H1 (cell line): ENCODE measurements around the gene NUDT19. TPM values are rescaled to one million over a fixed set of nuclear protein-coding genes. Genes with fewer than 3 reads are reported as not detected.

Experiments
- CTCF ChIA-PET: fragments of 300-600 bp; sonication (Branson Sonifier 250); formaldehyde crosslinking; loops from one replicate; lab custom pipeline; 2021; ENCODE audit not compliant: partially characterized antibody; lab: Charles Lee
- POLR2A ChIA-PET: fragments of 300-600 bp; sonication (Branson Sonifier 250); formaldehyde crosslinking; loops from one replicate; lab custom pipeline; 2021; ENCODE audit warnings: inconsistent platforms; ENCODE audit not compliant: partially characterized antibody; lab: Charles Lee
- DNase-seq, 2 experiments: peaks; one replicate each; pipeline versions ENCODE4 v3.0.0 to v3.0.0-alpha.2; 2010 to 2022; ENCODE audit warnings: low spot score in 2 of 2, low read depth in 1 of 2, mixed read lengths in 1 of 2
- FAIRE-seq: peaks from 2 replicates; lab custom pipeline; 2011; peaks lifted over from hg19 to GRCh38; lab: Jason Lieb, UNC
- H2AFZ ChIP-seq: 2 replicates; pipeline ENCODE4 v1.8.1; 2012; ENCODE audit warnings: low read length, inconsistent platforms
- H2AK5ac ChIP-seq: 2 replicates; pipeline ENCODE4 v1.6.1; 2013; ENCODE audit warnings: low read depth, low read length
- H2BK120ac ChIP-seq: replicated peaks from 2 replicates; pipeline ENCODE3; 2013; ENCODE audit warnings: low read depth, low read length, inconsistent platforms
- H2BK12ac ChIP-seq: 2 replicates; pipeline ENCODE4 v1.6.1; 2013; ENCODE audit warnings: low read depth, low read length
- H2BK15ac ChIP-seq: 2 replicates; pipeline ENCODE4 v1.6.1; 2013; ENCODE audit warnings: low read length
- H2BK20ac ChIP-seq: 2 replicates; pipeline ENCODE4 v1.6.1; 2013; ENCODE audit warnings: low read length
- H2BK5ac ChIP-seq: 2 replicates; pipeline ENCODE4 v1.6.1; 2013; ENCODE audit warnings: low read depth, low read length
- H3K14ac ChIP-seq: 2 replicates; pipeline ENCODE4 v1.6.1; 2013; ENCODE audit warnings: inconsistent platforms; ENCODE audit not compliant: insufficient read length
- H3K18ac ChIP-seq: 2 replicates; pipeline ENCODE4 v1.6.1; 2013; ENCODE audit warnings: low read length; ENCODE audit errors: extremely low read depth
- H3K23ac ChIP-seq: 2 replicates; pipeline ENCODE4 v1.6.1; 2013; ENCODE audit warnings: inconsistent platforms; ENCODE audit not compliant: insufficient read length
- H3K23me2 ChIP-seq: 2 replicates; pipeline ENCODE4 v1.6.1; 2013; ENCODE audit warnings: low read depth, low read length
- H3K27ac ChIP-seq: 2 replicates; pipeline ENCODE4 v1.6.1; 2011; ENCODE audit warnings: low read depth, low read length, inconsistent platforms
- H3K27me3 ChIP-seq, 4 experiments: replicated peaks in 1 of 4; 1 replicate in 1 of 4; 2 replicates in 3 of 4; pipeline versions ENCODE4 v1.6.1 to v1.8.1; 2011 to 2013; ENCODE audit warnings: low read length in 3 of 4, mild to moderate bottlenecking in 3 of 4, inconsistent platforms in 2 of 4, mixed read lengths in 2 of 4, moderate library complexity in 1 of 4; ENCODE audit not compliant: control insufficient read depth in 3 of 4, insufficient read depth in 3 of 4; ENCODE audit errors: extremely low read depth in 1 of 4
- H3K36me3 ChIP-seq, 4 experiments: 2 replicates each; pipeline versions ENCODE4 v1.6.1 to v1.8.1; 2011 to 2013; ENCODE audit warnings: mild to moderate bottlenecking in 4 of 4, low read length in 3 of 4, moderate library complexity in 2 of 4, control low read depth in 1 of 4, inconsistent platforms in 1 of 4; ENCODE audit not compliant: insufficient read depth in 4 of 4, control insufficient read depth in 2 of 4
- H3K4ac ChIP-seq: replicated peaks from 2 replicates; pipeline ENCODE3; 2013; ENCODE audit warnings: low read length, low read depth, mixed read lengths, inconsistent platforms; ENCODE audit not compliant: insufficient read length
- H3K4me1 ChIP-seq, 4 experiments: replicated peaks in 1 of 4; 1 replicate in 1 of 4; 2 replicates in 3 of 4; pipeline versions ENCODE4 v1.6.1 to v1.8.1; 2011 to 2013; ENCODE audit warnings: low read length in 3 of 4, inconsistent platforms in 2 of 4, mixed read lengths in 1 of 4; ENCODE audit not compliant: insufficient read depth in 4 of 4, control insufficient read depth in 3 of 4
- H3K4me2 ChIP-seq, 2 experiments: 2 replicates each; pipeline versions ENCODE4 v1.6.1 to v1.8.1; 2011 to 2013; ENCODE audit warnings: low read depth in 2 of 2, low read length in 2 of 2, control low read depth in 1 of 2, inconsistent platforms in 1 of 2, mild to moderate bottlenecking in 1 of 2; ENCODE audit not compliant: insufficient read depth in 1 of 2
- H3K4me3 ChIP-seq, 4 experiments: fragments of 200-600, 300-600 bp in 1 of 4; sonication (generic), shearing (Covaris generic), sonication (Bioruptor Twin) in 1 of 4; 2 replicates each; pipeline versions ENCODE4 v1.5.1 to v1.8.1; 2011 to 2016; ENCODE audit warnings: low read length in 4 of 4, low read depth in 3 of 4, control low read depth in 2 of 4, inconsistent platforms in 2 of 4, mild to moderate bottlenecking in 2 of 4, mixed read lengths in 1 of 4, moderate library complexity in 1 of 4; ENCODE audit not compliant: insufficient read depth in 2 of 4; ENCODE audit errors: extremely low read depth in 1 of 4
- H3K56ac ChIP-seq: replicated peaks from 2 replicates; pipeline ENCODE3; 2013; ENCODE audit warnings: low read depth, mild to moderate bottlenecking, mixed read lengths, low read length, inconsistent platforms; ENCODE audit not compliant: insufficient read length
- H3K79me1 ChIP-seq: 2 replicates; pipeline ENCODE4 v1.6.1; 2013; ENCODE audit warnings: low read depth, low read length, control low read depth
- H3K79me2 ChIP-seq, 2 experiments: 2 replicates each; pipeline versions ENCODE4 v1.6.1 to v1.8.1; 2012 to 2013; ENCODE audit warnings: low read length in 2 of 2, mild to moderate bottlenecking in 2 of 2, inconsistent platforms in 1 of 2; ENCODE audit not compliant: insufficient read depth in 2 of 2, control insufficient read depth in 1 of 2
- H3K9ac ChIP-seq, 4 experiments: replicated peaks in 1 of 4; 1 replicate in 1 of 4; 2 replicates in 3 of 4; pipeline versions ENCODE4 v1.6.1 to v1.8.1; 2011 to 2013; ENCODE audit warnings: low read depth in 3 of 4, low read length in 3 of 4, control low read depth in 2 of 4, mild to moderate bottlenecking in 2 of 4, moderate library complexity in 2 of 4, inconsistent platforms in 1 of 4; ENCODE audit errors: extremely low read depth in 1 of 4
- H3K9me3 ChIP-seq, 2 experiments: 2 replicates each; pipeline versions ENCODE4 v1.6.1 to v1.8.1; 2012 to 2013; ENCODE audit warnings: mild to moderate bottlenecking in 2 of 2, moderate library complexity in 2 of 2, control low read depth in 1 of 2, inconsistent platforms in 1 of 2, low read depth in 1 of 2, low read length in 1 of 2, mixed read lengths in 1 of 2; ENCODE audit not compliant: insufficient read depth in 2 of 2
- H4K20me1 ChIP-seq, 2 experiments: replicated peaks in 1 of 2; 2 replicates each; pipeline versions ENCODE3 to v1.8.1; 2011 to 2013; ENCODE audit warnings: inconsistent platforms in 2 of 2, low read length in 2 of 2, mild to moderate bottlenecking in 1 of 2; ENCODE audit not compliant: insufficient read depth in 2 of 2, control insufficient read depth in 1 of 2
- H4K5ac ChIP-seq: 2 replicates; pipeline ENCODE4 v1.6.1; 2013; ENCODE audit warnings: low read length, low read depth, mixed read lengths, inconsistent platforms; ENCODE audit not compliant: insufficient read length
- H4K8ac ChIP-seq: 2 replicates; pipeline ENCODE4 v1.8.0; 2013; ENCODE audit warnings: mild to moderate bottlenecking, moderate library complexity, low read length, inconsistent platforms; ENCODE audit not compliant: insufficient read depth; ENCODE audit errors: extremely low read depth
- H4K91ac ChIP-seq: replicated peaks from 2 replicates; pipeline ENCODE3; 2013; ENCODE audit warnings: low read length, mixed read lengths, inconsistent platforms; ENCODE audit not compliant: insufficient read length
- CHD1 ChIP-seq: IDR thresholded peaks from 2 replicates; pipeline ENCODE4 v1.6.1; 2012; ENCODE audit warnings: low read depth, low read length, improper control_type of control experiment
- CHD2 ChIP-seq: IDR thresholded peaks from 2 replicates; pipeline ENCODE4 v1.6.1; 2012; ENCODE audit warnings: low read length, improper control_type of control experiment
- NRF1 ChIP-seq: IDR thresholded peaks from 2 replicates; pipeline ENCODE4 v1.6.1; 2011; ENCODE audit warnings: mild to moderate bottlenecking, low read depth, low read length, improper control_type of control experiment
- RXRA ChIP-seq: IDR thresholded peaks from 2 replicates; pipeline ENCODE4 v1.6.1; 2011; ENCODE audit warnings: low read depth, mild to moderate bottlenecking, low read length, moderate library complexity; ENCODE audit not compliant: insufficient read depth
- SIRT6 ChIP-seq: IDR thresholded peaks from one replicate; pipeline ENCODE4 v1.7.1; 2012; ENCODE audit warnings: low read length, inconsistent platforms
- WGBS, 2 experiments: shearing (Covaris generic) in 1 of 2; methylation state at CpG; one replicate each; pipeline versions ENCODE4 v1.1.6 to v1.1.7; 2013 to 2015; ENCODE audit warnings: low lambda C conversion rate in 2 of 2, mixed read lengths in 2 of 2, inconsistent platforms in 1 of 2, low coverage in 1 of 2, missing lambda C conversion rate in 1 of 2; ENCODE audit not compliant: insufficient replicate concordance in 2 of 2, insufficient coverage in 1 of 2, insufficient read length in 1 of 2; ENCODE audit errors: extremely low coverage in 1 of 2, missing lambda C conversion rate in 1 of 2; 5-methylcytosine and 5-hydroxymethylcytosine counted together
- polyA plus RNA-seq, 7 experiments: library from polyadenylated mRNA; depleted of rRNA in 3 of 7; stranded (reverse) in 5 of 7; unstranded in 2 of 7; fragments of >200 nt in 5 of 7; fragments of 200-250 nt in 2 of 7; gene quantifications; 1 replicate in 5 of 7; 2 replicates in 1 of 7; 4 replicates in 1 of 7; pipeline versions ENCODE4 v1.2.1 to v1.2.3, GENCODE V29; 2011 to 2013; ENCODE audit warnings: missing spikeins in 2 of 7, mixed read lengths in 2 of 7
- total RNA-seq: library from RNA; stranded (reverse); fragmentation: NEBNext Ultra II Directional; extraction: Animal tissue kit (Norgen Biotek cat#: 25700); gene quantifications from 2 replicates; pipeline ENCODE4 v1.2.1, GENCODE V29; 2021

NUDT19 gene
- total and polyA plus RNA-seq, 2 of the 8 experiments (the other 6 are each of a cell fraction or from before 2014, with no cell fraction given), result 2.0 to 3.3 TPM

GRCh38 chr19:32652894-32653598 is 38.6 kb upstream of the NUDT19 start:
- no peak overlapping the region for H3K23ac ChIP-seq
- no peak overlapping the region for H4K5ac ChIP-seq
- no peak overlapping the region for H2AK5ac ChIP-seq
- DNase-seq (no peak), FAIRE-seq (no peak)
- H3K4me2 ChIP-seq, result no peak overlapping the region
- no peak overlapping the region for H2BK120ac ChIP-seq
- ChIA-PET CTCF (interaction anchor here (1.1 to 3.8 kb wide), 2 partner anchors 20 to 313 kb away, joined by 3 to 15 read pairs; no protein-coding TSS in a partner anchor), POLR2A (interaction anchor here (0.7 to 1.1 kb wide), 2 partner anchors 20 to 22 kb away, joined by 3 to 5 read pairs; partner anchors contain the start of gene ANKRD27)
- no peak overlapping the region for H3K4ac ChIP-seq
- H2BK12ac ChIP-seq, result no peak overlapping the region
- no peak overlapping the region for H3K27ac ChIP-seq
- H3K79me1 ChIP-seq, result no peaks in the 10 kb centered on the region
- no peak overlapping the region for H4K8ac ChIP-seq
- H2BK20ac ChIP-seq, result no peak overlapping the region
- H3K27me3 ChIP-seq, result no peaks in the 10 kb centered on the region
- TF ChIP-seq SIRT6, result no peak
- TF ChIP-seq CHD1, result no peak
- TF ChIP-seq CHD2, result no peak
- TF ChIP-seq NRF1, result no peak
- no peak for TF ChIP-seq RXRA
- H2BK15ac ChIP-seq, result no peak overlapping the region
- no peak overlapping the region for H3K14ac ChIP-seq
- no peak overlapping the region for H2AFZ ChIP-seq
- no peak overlapping the region for H3K4me3 ChIP-seq
- peaks cover 0 to 3% of the 10 kb centered on the region in 2 experiments for H4K20me1 ChIP-seq
- H3K56ac ChIP-seq, result no peak overlapping the region
- H3K79me2 ChIP-seq, result no peaks in the 10 kb centered on the region; a peak in 1 of 4 replicates
- 88% methylated on average over 12 of the region's 12 CpGs; no CpG with 5 or more reads in 1 of the 2 experiments for WGBS, 2 experiments
- peaks cover 0 to 11% (median 8%) of the 10 kb centered on the region in 4 experiments; a peak in 5 of 8 replicates for H3K36me3 ChIP-seq
- no peak overlapping the region for H2BK5ac ChIP-seq
- H3K23me2 ChIP-seq, result no peaks in the 10 kb centered on the region
- H3K18ac ChIP-seq, result no peak overlapping the region
- H3K9me3 ChIP-seq, result no peaks in the 10 kb centered on the region
- H3K9ac ChIP-seq, result no peak overlapping the region
- H4K91ac ChIP-seq, result no peak overlapping the region
- peaks cover 0 to 6% (median 3%) of the 10 kb centered on the region in 4 experiments; a peak in 3 of 7 replicates for H3K4me1 ChIP-seq
